Suprapubic skin (tissue), 4 donors: ENCODE data around the gene TMEM35A. TPM values are rescaled to one million over a fixed set of nuclear protein-coding genes. Genes with fewer than 3 reads are reported as not detected.

Source experiments
- DNase-seq, 2 donors: peaks; one replicate each; pipeline ENCODE4 v3.0.0-alpha.2; 2019; ENCODE audit warnings: low spot score in 2 of 2
- H3K27ac ChIP-seq: fragments of 200-600 bp; sonication (generic); one replicate; pipeline ENCODE4 v1.5.1; 2019
- H3K27me3 ChIP-seq: fragments of 200-600 bp; sonication (generic); one replicate; pipeline ENCODE4 v1.5.1; 2019
- H3K36me3 ChIP-seq: fragments of 200-600 bp; sonication (generic); one replicate; pipeline ENCODE4 v1.5.1; 2019
- H3K4me1 ChIP-seq: fragments of 200-600 bp; sonication (generic); one replicate; pipeline ENCODE4 v1.5.1; 2019
- H3K4me3 ChIP-seq: fragments of 200-600 bp; sonication (generic); one replicate; pipeline ENCODE4 v1.5.1; 2019; ENCODE audit warnings: mild to moderate bottlenecking
- H3K9me3 ChIP-seq: fragments of 200-600 bp; sonication (generic); one replicate; pipeline ENCODE4 v1.5.1; 2019
- CTCF ChIP-seq, 2 donors: fragments of 200-600 bp in 1 of 2; fragments of 450-650 bp in 1 of 2; sonication (generic) in 1 of 2; IDR thresholded peaks; one replicate each; pipeline ENCODE4 v1.5.1; 2016 to 2019; ENCODE audit warnings: antibody characterized with exemption in 2 of 2, mild to moderate bottlenecking in 1 of 2, moderate library complexity in 1 of 2
- EP300 ChIP-seq: sonication (generic); formaldehyde crosslinking; IDR thresholded peaks from one replicate; pipeline ENCODE4 v1.6.1; 2017; ENCODE audit warnings: antibody characterized with exemption
- POLR2A ChIP-seq, 2 donors: fragments of 450-650 bp; IDR thresholded peaks; one replicate each; pipeline ENCODE4 v1.6.1; 2017; ENCODE audit warnings: antibody characterized with exemption in 2 of 2, mild to moderate bottlenecking in 2 of 2, moderate library complexity in 2 of 2
- POLR2AphosphoS5 ChIP-seq, 3 donors: sonication (generic); formaldehyde crosslinking; IDR thresholded peaks; one replicate each; pipeline ENCODE4 v1.6.1; 2017; ENCODE audit warnings: antibody characterized with exemption in 3 of 3
- WGBS: methylation state at CpG from one replicate; pipeline ENCODE4 v1.1.5; 2018; 5-methylcytosine and 5-hydroxymethylcytosine counted together
- total RNA-seq, 4 donors: library from RNA; depleted of rRNA; stranded (reverse); fragments of >200 nt; gene quantifications; one replicate each; pipeline ENCODE4 v1.1.0, GENCODE V29; 2016

The TMEM35A gene
- total RNA-seq, 4 donors from 2014 or later: 0.21 TPM; not detected in 3

- Histone ChIP-seq H3K4me3 (no peak overlapping the region), H3K4me1 (no peaks in the 10 kb centered on the region), H3K27ac (no peak overlapping the region), H3K27me3 (no peaks in the 10 kb centered on the region), H3K36me3 (no peaks in the 10 kb centered on the region), H3K9me3 (no peaks in the 10 kb centered on the region)
- WGBS: 89% methylated on average over 4 of the region's 4 CpGs
- TF ChIP-seq EP300: no peak
- no peak for TF ChIP-seq POLR2A (IDR thresholded peaks at IDR 0.05)
- no peak for TF ChIP-seq CTCF (IDR thresholded peaks at IDR 0.05)
- no peak for TF ChIP-seq POLR2AphosphoS5 (IDR thresholded peaks at IDR 0.05)
- DNase-seq: no peak
Observed at GRCh38 chrX:101108284-101108683, 29.6 kb downstream of the TMEM35A start.

GRCh38 chrX:101117701-101118100 is 39.0 kb downstream of the TMEM35A start:
- no peak overlapping the region for H3K4me3 ChIP-seq
- TF ChIP-seq POLR2AphosphoS5 (IDR thresholded peaks at IDR 0.05) (no peak), EP300 (no peak), CTCF (IDR thresholded peaks at IDR 0.05) (no peak), POLR2A (IDR thresholded peaks at IDR 0.05) (no peak)
- H3K27ac ChIP-seq: no peak overlapping the region
- no peak for DNase-seq
- H3K36me3 ChIP-seq: no peaks in the 10 kb centered on the region
- no peaks in the 10 kb centered on the region for H3K27me3 ChIP-seq
- no peaks in the 10 kb centered on the region for H3K9me3 ChIP-seq
- H3K4me1 ChIP-seq: no peaks in the 10 kb centered on the region
- WGBS: 47% methylated on average over 3 of the region's 3 CpGs

GRCh38 chrX:101136235-101136634 is 57.6 kb downstream of the TMEM35A start:
- 62% methylated on average over 2 of the region's 2 CpGs for WGBS
- TF ChIP-seq EP300 (no peak), POLR2A (IDR thresholded peaks at IDR 0.05) (no peak), POLR2AphosphoS5 (IDR thresholded peaks at IDR 0.05) (no peak), CTCF (IDR thresholded peaks at IDR 0.05) (no peak)
- Histone ChIP-seq H3K4me3 (no peak overlapping the region), H3K27ac (no peak overlapping the region), H3K27me3 (no peaks in the 10 kb centered on the region), H3K36me3 (no peaks in the 10 kb centered on the region), H3K9me3 (no peaks in the 10 kb centered on the region), H3K4me1 (no peaks in the 10 kb centered on the region)
- no peak for DNase-seq

Other genes with a start within 250 kb of the TMEM35A start
- gene NOX1, start 204.5 kb upstream of the TMEM35A start, total RNA-seq: 1 to 10 TPM in 1 of 4 donors, not detected in 3; 1.4 TPM
- gene XKRX, start 150.0 kb upstream of the TMEM35A start, total RNA-seq: 10 to 100 TPM; 20.4 to 42.5 (median 34.0) TPM
- not detected for gene ARL13A, start 109.2 kb upstream of the TMEM35A start, total RNA-seq
- gene TRMT2B, start 26.8 kb upstream of the TMEM35A start, total RNA-seq: 10 to 100 TPM; 13.6 to 34.8 (median 19.0) TPM
- gene CENPI, start 19.3 kb downstream of the TMEM35A start, total RNA-seq: 1 to 10 TPM in 2 of 4 donors, under 1 TPM in 2; 0.64 to 1.7 (median 1.3) TPM
- gene DRP2, start 140.9 kb downstream of the TMEM35A start, total RNA-seq: under 1 TPM; 0.05 to 0.97 (median 0.35) TPM
- 1 to 10 TPM in 2 of 4 donors, under 1 TPM in 2; 0.34 to 1.9 (median 1.1) TPM for gene TAF7L, start 212.5 kb downstream of the TMEM35A start, total RNA-seq